Measurements from ENCODE around the gene IBSP.
A peak's percentile ranks its signal among the peaks of the same experiment; 100 is the strongest.

- no peak for TF ChIP-seq EZH2phosphoT487 (conservative IDR thresholded peaks at IDR 0.05; ENCODE audit: low read length)
- TF ChIP-seq CTCF (IDR thresholded peaks at IDR 0.05; ENCODE audit: insufficient read depth, low read length, poor library complexity, severe bottlenecking): peak; percentile 26
Observed at GRCh38 chr4:87853108-87853507, 53.8 kb downstream of the IBSP start.

All from SU-DHL-6 (cell line).